ENCODE data around the gene INPP4A.

The INPP4A gene

GRCh38 chr2:98496750-98497493, 52.3 kb downstream of the INPP4A start:
- no peak for DNase-seq (ENCODE audit: low read depth in 3 of 3)

DNA sequence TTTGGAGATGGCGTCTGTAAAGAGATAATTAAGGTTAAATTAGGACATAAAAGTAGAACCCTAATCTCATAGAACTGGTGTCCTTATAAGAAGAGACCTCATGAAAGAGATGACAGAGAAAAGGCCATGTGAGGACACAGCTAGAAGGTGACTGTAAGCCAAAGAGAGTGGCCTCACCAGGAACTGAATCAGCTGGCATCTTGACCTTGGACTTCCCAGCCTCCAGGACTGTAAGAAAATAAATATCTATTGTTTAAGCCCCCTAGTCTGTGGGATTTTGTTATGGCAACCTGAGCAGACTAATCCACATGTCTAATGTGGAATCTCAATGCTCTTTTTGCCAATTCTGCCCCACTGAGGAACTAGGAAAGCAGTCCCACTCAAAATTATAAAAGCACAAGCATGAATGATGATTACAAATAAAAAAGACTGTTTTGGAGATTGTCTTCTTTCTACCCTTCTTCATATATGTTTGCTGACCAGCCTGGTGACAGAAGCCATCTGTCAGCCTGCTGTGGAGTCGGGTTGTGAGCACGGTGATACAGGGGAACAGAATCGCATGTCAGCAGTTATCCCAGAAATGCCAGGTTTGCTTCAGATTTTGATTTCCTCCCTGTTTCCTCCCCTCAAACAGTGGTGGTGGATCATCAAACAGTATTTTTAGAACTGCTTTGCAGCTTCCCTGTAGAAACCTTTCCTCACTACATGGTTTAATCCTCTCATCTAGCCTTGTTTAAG, 54.2 kb downstream of the INPP4A start:
- no peak for DNase-seq (ENCODE audit: low read depth in 3 of 3)

DNA sequence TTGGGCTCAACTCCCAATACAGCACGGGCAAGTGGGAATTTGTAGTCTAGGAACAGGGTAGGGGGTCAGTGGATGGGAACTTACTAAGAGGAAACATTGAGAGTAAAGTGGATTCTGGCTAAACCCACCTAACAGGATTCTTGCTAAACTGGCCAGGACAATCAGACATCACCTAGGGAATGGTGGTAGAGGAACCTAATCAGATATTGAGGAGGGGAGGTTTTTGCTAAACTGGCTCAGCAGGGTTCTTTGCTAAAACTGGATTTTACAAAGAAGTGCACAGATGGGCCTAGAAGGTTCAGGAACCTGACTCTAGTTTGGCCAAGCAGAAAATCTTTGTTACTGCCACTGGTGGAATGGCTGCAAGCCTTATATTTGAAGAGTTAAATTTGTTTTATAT, 55.9 kb downstream of the INPP4A start:
- DNase-seq (ENCODE audit: low read depth in 3 of 3) = no peak

DNA sequence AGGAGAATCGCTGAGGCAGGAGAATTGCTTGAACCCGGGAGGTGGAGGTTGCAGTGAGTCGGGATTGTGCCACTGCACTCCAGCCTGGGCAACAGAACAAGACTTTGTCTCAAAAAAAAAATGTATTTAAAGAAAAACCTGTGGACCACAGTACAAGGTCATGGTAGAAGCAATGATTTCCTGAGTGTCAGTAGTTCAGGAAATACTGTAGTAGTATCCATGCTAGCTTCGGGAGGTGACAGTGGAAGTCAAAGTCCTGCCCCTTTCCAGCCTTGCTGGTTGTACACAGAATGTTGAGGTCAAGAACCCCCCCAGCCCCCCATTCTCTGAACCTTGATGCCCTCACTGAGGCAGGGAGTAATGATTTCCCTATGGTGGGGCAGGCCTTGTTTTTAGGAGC, 56.6 kb downstream of the INPP4A start:
- DNase-seq (ENCODE audit: low read depth in 3 of 3) = no peak

DNA sequence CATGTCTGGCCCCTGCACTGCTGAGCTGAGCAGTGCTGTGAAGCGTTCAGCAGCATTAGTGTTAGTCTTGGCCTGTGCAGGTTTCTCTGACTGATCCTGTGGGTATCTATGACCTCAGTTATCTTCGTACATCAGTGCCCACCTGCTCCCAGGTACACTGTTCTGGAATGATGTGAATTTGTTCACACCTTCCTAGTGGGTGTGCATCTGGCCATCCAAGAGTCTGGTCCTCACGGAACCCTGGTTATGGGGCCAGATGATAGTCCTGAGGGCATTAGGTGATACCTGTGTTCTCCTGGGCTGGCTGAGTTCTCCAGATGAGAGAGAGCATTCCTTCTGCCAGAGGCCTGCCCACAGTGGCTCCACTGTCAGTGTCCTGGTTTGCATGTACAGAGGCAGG, 57.2 kb downstream of the INPP4A start:
- no peak for DNase-seq (ENCODE audit: low read depth in 3 of 3)

GRCh38 chr2:98502556-98503335, 58.1 kb downstream of the INPP4A start:
- no peak for DNase-seq (ENCODE audit: low read depth in 3 of 3)

GRCh38 chr2:98503481-98504105, 58.9 kb downstream of the INPP4A start:
- no peak for DNase-seq (ENCODE audit: low read depth in 3 of 3)

DNA sequence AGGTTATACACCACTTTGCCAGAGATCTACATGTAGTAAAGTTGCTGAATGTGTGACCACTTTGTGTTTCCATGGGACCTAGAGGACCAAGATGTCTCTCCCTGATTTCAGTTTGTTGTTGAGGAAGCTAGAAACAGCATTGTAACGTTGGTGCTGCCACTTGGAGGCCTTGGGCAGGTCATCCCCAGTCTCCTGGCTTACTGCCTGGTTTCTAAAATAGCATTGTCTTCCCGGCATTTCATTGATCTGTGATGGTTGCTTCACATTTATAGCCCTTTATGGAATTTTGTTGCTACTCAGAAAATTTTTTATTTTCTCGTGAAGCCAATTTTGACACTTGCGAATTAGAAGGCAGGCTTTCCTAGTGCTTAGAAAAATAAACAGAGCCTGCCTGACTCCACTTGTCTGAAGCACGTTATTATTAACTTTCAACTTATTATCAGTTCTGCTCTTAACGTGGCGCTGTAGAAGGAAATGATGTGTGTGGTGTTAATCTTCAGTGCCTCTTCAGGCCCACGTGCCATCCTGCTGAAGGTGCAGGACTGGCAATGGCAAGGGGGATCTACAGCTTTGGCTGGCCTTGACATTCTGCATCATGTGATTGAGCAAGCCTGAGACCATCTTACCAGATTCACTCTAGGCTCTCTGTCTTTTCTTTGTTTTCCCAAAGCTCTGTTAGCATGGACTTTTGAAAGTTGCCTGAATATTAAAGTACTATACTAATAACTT, 59.9 kb downstream of the INPP4A start:
- no peak for DNase-seq (ENCODE audit: low read depth in 3 of 3)

DNA sequence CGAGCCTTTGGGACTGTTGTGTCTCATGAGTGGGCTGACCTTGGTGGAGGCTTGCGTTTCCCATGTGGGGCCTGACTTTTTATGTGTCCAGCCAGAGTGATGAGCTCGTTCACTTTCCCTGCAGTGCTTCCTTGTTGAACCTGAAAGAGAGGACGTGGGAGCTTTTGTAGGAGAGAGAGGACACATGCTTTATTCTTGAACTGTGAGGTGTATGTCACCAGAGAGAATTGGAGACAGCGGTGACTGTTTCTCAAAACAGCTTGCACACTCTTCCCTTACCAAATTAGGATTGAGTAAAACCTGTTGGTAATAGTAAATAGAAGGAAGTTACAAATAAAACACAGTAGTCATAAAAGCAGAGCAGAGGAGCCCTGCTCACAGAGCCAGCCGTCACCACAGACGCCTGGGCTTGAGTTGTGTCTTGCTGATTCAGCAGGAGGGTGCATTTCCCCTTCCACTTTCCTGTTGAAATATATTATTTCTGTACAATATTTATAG, 60.7 kb downstream of the INPP4A start:
- DNase-seq (ENCODE audit: low read depth in 3 of 3) = no peak

- DNase-seq (ENCODE audit: low read depth in 3 of 3) = no peak
Measured at GRCh38 chr2:98505971-98506664, 61.5 kb downstream of the INPP4A start.

DNA sequence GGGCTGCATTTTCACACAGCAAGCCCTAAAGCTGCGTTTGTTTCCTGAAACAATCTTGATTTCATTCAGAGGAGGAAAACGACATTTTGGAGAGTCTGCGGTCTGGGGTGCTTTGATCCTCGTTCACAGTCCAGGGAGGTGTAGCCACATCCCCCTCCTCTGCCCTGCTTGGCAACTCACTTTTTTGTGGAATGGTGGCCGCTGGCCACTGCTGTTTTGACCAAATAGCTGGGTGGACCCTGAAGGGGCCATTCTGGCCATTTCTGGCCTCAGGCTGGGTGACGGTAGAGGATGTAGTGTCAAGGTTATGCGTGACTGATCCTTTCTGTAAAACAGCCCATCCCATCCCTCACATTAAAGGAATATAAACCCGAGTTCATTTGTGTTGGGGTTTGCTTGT, 62.2 kb downstream of the INPP4A start:
- DNase-seq (ENCODE audit: low read depth in 3 of 3) = no peak

DNA sequence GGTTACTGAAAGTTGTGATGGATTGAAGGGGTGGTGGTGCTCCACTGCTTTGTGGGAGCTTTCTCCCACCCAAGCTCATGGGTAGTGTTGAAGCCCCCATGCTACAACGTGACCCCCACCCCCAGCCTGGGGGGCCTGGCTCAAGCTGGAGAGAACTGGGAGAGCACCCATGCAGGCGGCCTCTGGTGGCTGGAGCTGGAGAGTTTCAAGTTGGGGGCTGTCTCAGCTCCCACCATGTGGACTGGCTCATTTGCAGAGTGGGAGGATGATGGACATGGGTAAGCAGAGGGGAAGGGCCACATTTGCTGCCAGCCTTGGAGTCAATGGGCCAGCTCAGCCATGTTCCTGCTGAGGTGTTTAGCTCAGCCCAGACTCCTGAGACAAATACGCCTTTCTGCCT, 62.8 kb downstream of the INPP4A start:
- no peak for DNase-seq (ENCODE audit: low read depth in 3 of 3)

- DNase-seq (ENCODE audit: low read depth in 3 of 3) = no peak
Measured at GRCh38 chr2:98507891-98508708, 63.4 kb downstream of the INPP4A start.

GRCh38 chr2:98508709-98509066, 64.0 kb downstream of the INPP4A start:
- DNase-seq (ENCODE audit: low read depth in 3 of 3) = peak; percentile 39 to 61 (median 59)

DNA sequence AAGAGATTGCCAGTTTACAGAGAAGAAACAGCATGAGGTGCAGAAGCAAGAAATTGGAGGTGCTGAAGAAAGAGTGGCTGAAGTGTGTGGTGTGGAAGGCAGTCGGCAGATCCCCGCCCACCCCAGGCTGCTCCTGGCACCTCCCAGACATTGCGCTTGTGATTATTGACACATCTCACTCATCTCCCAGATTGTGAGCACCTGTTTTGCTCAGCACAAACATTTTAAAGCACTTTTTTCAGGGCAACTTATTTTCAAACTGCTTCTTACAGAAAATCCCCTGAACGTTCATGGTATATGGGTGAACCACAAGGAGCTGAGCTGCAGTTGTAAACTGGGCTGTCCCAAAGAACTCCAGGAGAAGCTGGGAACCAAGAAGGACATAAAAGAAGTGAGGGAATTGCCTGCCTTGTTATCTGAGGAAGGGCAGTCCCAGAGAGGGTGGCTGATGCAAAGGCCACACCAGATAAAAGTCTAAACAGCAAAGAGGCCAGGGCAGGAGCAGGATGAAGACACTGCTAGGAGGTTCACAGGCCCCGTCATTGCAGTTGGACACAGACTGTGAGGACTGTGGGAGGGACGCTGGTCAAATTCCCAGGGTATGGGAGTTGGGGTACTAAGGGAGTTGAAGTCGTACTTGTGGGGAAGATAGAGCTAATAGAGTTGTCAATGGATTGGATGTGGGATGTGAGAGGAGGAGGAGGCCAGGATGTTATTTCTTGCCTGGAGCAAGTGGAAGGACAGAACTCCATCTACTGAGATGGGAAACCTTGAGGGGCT, 65.1 kb downstream of the INPP4A start:
- DNase-seq (ENCODE audit: low read depth in 3 of 3) = no peak

- no peak for DNase-seq (ENCODE audit: low read depth in 3 of 3)
Measured at GRCh38 chr2:98510322-98510662, 65.6 kb downstream of the INPP4A start.

- DNase-seq (ENCODE audit: low read depth in 3 of 3) = no peak
Measured at GRCh38 chr2:98511981-98512380, 67.3 kb downstream of the INPP4A start.

- no peak for DNase-seq (ENCODE audit: low read depth in 3 of 3)
Measured at GRCh38 chr2:98512699-98513098, 68.0 kb downstream of the INPP4A start.

DNA sequence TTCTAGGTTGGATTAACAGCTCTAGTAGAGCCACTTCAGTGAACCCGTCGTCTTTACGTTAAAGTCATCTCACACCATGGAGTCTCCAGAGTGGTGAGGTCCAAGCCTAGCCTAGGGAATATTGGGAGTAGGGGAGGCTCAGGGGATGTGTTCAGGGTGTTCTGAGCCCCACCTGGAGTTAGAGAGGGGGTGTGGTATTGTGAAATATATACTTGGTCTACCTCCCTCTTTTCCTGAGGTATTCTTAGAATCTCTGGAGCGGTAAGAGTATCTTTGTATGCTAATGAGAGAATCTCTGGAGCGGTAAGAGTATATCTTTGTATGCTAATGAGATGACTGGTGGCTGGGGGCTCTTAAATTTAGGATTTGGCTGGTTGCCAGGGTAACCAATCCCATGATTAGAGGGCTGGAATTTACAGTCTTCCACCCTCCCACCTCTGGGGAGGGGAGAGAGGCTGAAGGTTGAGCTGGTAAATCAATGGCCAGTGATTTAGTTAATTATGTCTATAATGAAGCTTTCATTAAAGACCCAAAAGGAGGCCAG, 69.5 kb downstream of the INPP4A start:
- DNase-seq (ENCODE audit: low read depth in 3 of 3) = no peak

All from stimulated activated CD4-positive, alpha-beta T cell treated with anti-CD3 and anti-CD28 coated beads, TNF-alpha, amount 100 ng/mL, for 48 hours (primary cell).